ENCODE data around the gene SYT14.
"Not testable (repeated sequence)": the region's sequence is repeated elsewhere in the genome, so short reads cannot be mapped to it uniquely, and the experiment has no call there.

SYT14 gene

DNA sequence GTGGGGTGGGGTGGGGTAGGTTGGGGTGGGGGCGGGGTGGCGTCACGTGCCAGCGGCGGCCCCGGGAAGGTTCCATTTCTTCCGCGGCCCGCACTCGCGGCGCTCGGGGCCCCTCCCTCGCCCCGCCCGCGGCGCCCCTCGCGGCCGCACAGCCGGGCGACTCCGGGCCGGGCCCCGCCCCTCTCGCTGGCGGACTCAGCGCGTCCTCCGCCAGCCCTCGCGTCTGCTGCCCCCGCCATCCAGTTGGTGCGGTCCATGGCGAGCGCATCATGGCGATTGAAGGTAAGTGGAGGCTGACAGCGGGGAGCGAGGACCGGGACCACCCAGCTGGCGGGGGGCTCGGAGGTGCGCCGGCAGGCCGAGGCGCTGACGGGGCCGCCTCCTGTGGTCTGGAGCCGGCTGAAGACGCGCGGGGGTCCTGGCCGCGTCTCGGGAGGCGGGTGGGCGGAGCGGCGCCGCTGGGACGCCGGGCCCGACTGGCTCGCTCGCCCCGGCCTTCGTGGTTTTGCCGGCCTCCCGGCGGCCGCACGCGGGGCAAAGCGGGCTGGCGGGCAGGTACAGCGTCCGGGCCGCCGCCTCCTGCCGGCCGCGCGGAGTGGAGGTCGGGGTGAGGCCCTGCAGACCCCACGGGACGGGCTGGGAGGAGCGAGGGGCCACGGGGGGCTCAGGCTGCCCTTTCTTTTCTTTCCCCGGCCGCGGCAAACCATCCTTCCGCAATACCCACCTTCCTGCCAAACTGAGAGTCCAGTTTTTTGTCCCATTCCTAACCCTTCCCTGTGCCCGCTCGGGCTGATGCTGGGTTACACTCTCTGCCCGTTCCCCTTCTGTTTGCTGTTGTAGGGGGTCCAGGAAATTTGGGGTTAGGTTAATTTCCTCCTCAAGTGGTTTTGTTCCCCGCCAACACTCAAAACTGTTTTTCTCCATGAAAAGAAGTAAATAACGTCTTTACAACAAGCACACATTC lies at the start of gene SYT14:
Gene SYT14, plus strand, starts transcription at position 222 of the 964 bp plus-strand sequence. Its CDS starts 48 bp downstream, at position 270.
- DNase-seq: no peak

GRCh38 chr1:209888291-209889076 lies 49.5 kb upstream of the SYT14 start:
- not testable (repeated sequence) for DNase-seq

GRCh38 chr1:209889077-209889418 lies 49.0 kb upstream of the SYT14 start:
- no peak for DNase-seq

DNA sequence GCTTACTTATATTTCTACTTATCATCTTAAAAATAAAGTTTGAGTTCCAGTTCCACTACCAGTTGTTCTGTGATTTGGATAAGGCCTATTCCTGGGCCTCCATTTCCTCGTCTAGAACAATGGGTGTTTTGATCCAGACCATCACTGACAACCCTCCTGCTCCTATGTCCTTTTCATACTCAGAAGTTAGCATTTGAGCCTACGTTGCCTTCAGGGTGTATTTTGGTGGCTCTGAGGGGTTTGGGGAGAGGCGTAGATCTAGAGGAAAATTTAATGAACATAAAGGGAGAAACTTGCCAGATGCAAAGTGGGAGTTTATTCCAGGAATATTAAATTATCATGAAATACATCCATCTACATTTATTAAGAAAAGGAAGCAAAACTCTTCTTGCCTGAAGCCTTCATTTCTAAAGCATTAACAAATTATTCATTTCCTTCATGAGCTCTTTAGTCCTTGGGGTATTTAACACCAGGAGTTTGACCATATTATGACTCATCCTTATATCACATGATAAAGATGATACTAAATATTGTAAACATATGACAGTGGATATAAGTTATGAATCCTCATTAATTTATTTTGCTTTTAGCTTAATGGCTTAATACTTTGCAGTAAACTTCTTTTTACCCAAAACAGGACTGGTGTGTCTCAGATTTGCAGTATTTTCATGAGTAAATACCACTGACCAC lies 47.2 kb upstream of the SYT14 start:
- DNase-seq: no peak

DNA sequence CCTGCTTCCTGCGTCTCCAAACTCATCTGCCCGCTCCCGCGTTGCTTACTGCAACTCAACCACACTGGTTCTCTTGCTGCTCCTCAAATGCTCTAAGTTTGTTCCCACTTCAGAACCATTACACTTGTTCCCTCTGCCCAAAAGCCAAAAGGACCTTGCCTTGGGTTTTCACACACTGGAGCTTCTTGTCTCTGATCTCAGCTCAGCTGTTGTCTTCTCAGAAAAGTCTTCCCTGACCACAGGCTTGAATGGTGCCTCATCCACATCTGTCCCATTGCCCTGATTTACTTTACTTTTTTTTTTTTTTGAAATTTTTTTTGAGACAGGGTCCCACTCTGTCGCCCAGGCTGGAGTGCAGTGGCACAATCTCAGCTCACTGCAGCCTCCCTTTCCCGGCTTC lies 44.3 kb upstream of the SYT14 start:
- DNase-seq: no peak

DNA sequence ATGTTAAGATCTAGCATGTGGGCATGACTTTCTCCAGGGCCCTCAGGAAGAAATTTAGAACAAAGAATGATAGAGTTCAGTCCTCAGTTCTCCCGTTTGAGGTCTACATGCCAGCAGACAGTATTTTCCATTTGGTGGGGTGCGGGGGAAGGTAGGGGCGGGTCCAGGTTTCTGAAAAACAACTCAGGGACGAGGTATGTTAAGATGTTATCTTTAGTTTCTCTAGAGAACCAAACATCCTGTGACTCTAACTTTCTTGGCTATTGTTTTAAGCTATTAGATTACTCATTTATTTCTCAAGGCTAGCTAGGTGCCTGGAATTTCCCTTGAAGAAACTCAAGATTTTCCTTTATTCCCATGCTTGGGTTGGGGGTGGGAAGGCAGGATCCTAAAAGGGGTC lies 42.3 kb upstream of the SYT14 start:
- DNase-seq: no peak

DNA sequence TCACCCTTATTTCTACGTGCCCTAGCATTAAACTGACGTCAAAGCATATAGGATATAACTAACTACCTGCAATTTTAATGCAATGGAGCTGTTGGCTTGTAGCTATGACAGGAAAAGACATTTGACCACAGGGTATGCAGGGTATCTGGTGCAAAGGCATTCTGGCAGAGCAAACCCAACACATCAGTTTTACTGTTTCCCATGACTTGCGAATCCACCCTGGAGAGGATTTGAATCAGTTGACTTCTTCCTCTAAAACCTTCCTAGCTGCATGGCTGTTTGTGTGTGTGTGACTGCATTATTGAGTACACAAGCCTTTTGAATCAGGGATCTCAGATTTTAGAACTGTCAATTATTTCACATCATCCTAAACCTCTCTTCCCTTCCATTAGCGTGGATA lies 41.7 kb upstream of the SYT14 start:
- DNase-seq: no peak

DNA sequence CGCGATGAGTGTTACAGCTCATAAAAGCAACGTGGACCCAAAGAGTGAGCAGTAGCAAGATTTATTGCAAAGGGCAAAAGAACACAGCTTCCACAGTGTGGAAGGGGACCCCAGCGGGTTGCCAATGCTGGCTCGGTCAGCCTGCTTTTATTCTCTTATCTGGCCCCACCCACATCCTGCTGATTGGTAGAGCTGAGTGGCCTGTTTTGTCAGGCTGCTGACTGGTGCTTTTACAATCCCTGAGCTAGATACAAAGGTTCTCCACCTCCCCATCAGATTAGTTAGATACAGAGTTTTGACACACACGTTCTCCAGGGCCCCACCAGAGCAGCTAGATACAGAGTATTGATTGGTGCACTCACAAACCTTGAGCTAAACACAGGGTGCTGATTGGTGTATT lies 39.7 kb upstream of the SYT14 start:
- not testable (repeated sequence) for DNase-seq

GRCh38 chr1:209898851-209899250 lies 39.2 kb upstream of the SYT14 start:
- not testable (repeated sequence) for DNase-seq

- DNase-seq: peak in 1 of 2 donors; percentile 37
Measured at GRCh38 chr1:209899948-209900347, 38.1 kb upstream of the SYT14 start.

DNA sequence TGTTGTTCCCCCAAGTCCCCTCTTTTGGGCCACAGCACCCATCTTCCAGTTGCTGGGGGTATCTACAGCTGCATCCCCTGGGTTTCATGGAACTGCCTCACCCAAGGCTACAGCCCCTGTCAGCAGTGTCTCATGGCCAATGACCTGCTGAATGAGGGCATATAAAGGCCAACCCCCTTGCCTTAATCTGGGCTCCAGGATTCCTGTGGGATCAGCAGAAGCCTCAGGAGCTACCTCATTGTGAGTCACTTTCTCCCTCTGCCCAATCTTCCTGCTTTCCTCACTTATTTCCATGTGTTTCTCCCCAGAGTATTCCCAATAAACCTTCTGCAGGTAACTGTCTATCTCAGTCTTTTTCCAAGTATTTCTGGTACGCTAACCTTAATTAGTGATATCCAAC lies 37.3 kb upstream of the SYT14 start:
- DNase-seq: no peak

DNA sequence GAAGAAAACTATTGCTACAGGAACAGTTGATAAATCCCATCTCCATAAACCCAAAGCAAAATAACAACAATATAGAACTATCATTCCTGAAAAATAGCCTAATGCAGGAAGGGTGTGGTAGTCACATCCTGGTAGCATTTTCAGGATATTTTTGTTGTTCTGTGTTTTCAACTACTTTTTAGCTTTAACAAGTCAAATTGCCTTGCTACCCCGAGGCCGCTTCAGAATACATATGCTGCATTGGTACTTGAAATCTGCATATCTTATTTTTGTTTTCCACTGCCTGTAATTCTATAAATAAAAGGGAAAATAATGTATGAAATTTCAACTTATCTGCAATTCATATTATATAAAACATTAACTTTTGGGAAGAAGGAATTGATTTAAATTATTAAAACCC lies 36.8 kb upstream of the SYT14 start:
- DNase-seq: no peak

- DNase-seq: not testable (repeated sequence)
Measured at GRCh38 chr1:209904774-209905173, 33.2 kb upstream of the SYT14 start.

- DNase-seq: no peak
Measured at GRCh38 chr1:209911746-209912145, 26.3 kb upstream of the SYT14 start.

- DNase-seq: no peak
Measured at GRCh38 chr1:209912306-209912705, 25.7 kb upstream of the SYT14 start.

DNA sequence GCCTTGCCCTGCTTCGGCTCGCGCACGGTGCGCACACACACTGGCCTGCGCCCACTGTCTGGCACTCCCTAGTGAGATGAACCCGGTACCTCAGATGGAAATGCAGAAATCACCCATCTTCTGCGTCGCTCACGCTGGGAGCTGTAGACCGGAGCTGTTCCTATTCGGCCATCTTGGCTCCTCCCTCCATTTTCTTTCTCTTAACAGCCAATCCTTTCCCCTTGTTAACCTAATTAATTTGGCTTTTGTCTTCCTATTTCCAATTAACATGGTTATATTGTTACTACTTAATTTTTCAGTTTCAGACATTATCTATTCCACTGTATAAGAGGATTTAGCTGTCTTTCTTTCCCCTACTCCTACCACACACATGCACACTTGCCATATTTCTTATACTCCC lies 18.4 kb upstream of the SYT14 start:
- not testable (repeated sequence) for DNase-seq

DNA sequence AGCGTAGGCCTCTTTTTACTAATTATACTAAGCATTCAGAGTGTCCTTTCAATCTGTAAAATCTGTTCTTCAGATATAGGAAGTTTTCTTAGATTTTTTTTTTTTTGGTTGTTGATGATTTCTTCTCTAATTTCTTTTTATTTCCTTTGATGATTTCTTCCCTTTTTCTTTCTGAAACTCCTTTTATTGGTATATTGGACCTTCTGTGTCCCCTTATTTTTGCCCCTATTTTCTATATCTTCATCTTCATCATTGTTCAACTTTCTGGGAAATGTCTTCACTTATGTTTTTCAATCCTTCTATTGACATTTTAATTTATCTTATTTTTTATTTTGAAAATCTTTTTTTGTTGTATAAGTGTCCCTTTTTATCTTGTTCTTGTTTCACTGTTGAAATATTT lies 17.2 kb upstream of the SYT14 start:
- no peak for DNase-seq

GRCh38 chr1:209924390-209924789 lies 13.6 kb upstream of the SYT14 start:
- no peak for DNase-seq

- no peak for DNase-seq
Measured at GRCh38 chr1:209926045-209926444, 12.0 kb upstream of the SYT14 start.

DNA sequence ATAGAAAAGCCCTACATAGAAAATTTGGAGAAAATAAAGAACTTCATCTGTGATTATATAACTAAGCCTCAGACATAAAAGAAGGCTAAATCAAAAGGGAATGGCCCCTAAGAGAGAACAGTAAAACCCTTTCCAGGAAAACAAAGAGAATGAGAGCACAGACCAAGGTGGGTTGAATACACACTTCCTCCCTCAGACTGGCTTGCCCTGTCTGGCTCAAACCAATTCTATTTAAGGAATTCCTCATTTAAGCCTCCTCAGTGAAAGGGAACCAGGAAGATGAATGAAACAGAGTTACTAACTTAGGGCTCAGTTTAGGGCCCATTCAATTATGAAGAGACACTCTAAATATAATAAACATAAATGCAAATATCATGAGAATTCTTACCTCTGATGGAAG lies 10.6 kb upstream of the SYT14 start:
- no peak for DNase-seq

DNA sequence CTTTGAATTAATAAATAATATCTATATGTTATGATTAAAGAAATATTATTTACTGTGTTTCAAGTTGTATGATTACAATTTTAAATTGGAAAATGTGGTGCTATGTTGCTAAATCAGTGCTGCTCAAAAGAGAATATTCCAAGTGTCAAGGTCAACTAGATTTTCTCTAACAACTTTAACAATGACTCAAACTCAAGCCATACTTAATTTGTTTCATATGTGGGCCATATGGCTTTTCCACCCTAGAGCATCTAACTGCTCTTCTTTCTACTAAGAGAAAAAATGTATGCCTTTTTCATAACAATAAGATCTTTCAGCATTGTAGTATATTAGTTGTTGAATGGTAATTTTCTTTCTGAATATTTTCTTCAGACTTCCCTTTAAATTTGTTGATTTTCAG lies 8.3 kb upstream of the SYT14 start:
- no peak for DNase-seq

DNA sequence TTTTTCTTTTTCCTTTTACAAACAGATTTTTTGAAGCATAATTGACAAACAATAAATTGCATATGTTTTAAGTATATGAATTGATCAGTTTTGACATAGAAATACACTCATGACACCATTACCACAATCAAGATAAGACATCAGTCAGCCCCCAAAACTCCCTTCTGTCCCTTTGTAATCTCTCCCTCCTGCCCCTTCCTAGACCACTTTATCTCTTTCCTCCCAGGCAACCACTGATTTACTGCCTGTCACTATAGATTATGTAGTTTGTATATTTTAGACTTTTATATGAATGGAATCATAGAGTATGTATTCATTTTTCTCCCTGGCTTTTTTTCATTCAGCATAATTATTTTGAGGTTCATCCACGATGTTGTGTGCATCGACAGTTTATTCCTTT lies 6.9 kb upstream of the SYT14 start:
- DNase-seq: no peak

DNA sequence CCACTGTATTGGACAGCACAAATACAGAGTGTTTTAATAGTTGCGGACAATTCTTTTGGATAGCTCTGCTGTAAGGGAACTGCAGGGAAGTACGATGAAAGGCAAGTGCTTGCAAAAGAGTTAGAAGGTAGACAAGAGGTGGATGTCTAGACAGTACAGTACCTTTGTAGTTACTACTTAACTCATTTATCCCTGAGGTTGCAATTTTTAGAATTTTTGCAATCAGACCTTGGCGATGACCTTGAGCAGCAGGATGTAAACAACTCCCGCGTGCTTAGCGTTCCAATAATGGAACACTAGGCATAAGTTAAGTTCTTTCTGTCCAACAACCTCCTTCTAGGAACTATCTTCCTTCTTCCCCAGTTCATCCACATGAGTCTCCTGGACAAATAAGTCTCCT lies 1.9 kb upstream of the SYT14 start:
- DNase-seq: no peak

Data from inflammatory macrophage treated with lipopolysaccharide for 1 hour (primary cell).